HT-29 (cell line): ENCODE results near the gene ETFA. TPM values are rescaled to one million over a fixed set of nuclear protein-coding genes. Genes with fewer than 3 reads are reported as not detected.
"Not testable (repeated sequence)": the region's sequence is repeated elsewhere in the genome, so short reads cannot be mapped to it uniquely, and the experiment has no call there.

ENCODE experiments used
- DNase-seq: peaks from one replicate; pipeline ENCODE4 v3.0.0-alpha.2; 2015; ENCODE audit warnings: low spot score
- total RNA-seq: library from RNA; depleted of rRNA; stranded (reverse); fragments of >200 nt; shearing (Covaris generic); gene quantifications from 2 replicates; pipeline ENCODE4 v1.2.3, GENCODE V29; 2014

Gene ETFA
- total RNA-seq, 1 experiment from 2014 or later, result 157 TPM

DNA sequence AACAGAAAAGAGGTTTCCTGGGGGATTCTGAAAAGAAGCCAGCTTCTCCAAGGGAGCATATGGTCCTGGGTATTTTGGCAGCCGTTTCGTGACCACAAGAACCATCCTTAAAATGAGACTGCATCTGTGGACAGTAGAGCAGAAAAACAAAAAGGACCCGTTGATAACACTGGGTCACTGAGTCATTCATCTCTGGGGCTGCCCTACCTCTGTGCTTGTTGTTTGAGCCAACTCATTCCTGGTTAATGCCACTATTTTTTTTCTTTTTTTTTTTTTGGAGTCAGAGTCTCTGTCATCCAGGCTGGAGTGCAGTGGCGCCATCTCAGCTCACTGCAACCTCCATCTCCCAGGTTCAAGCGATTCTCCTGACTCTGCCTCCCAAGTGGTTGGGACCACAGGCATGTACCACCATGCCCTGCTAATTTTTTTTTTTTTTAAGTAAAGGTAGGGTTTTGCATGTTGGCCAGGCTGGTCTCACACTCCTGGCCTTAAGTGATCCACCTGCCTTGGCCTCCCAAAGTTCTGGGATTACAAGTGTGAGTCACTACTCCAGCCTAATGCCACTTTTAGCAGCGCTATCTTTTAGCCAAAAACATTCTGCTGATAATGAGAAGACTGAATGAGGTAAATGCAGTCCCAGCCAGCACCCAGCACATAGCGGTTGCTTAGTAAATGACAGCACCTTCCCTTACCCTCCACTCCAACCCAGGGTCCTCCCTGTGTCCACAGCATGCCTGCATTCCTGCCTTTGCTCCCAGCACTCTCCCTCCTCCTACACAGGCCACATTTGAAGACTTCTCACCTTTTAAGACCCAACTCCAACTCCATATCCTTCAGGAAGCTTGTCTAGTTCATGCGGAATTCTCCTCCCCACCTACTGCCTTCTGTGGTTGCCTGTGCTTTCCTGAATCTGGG, 16.2 kb upstream of the ETFA start:
- DNase-seq, result no peak

DNA sequence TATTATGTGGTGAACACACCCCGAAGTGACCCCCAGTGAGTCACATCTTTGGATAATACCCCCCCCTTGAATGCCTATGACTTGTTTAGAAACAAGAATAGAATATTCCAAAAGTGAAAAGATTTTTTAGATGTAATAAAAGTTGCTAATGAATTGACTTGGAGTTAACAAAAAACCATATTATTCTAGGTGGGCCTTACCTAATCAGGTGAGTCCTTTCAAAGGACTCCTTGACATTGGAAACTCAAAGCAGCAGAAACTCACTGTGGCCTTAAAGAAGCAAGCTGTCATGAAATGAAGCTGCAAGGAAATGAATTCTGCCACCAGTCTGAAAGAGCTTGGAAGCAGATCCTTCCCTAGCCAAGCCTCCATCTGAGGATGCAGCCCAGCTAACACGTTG, 14.4 kb upstream of the ETFA start:
- DNase-seq, result no peak

- no peak for DNase-seq
These were observed 12.8 kb upstream of the ETFA start for GRCh38 chr15:76324066-76324465.

- no peak for DNase-seq
These were observed 10.3 kb upstream of the ETFA start for GRCh38 chr15:76321602-76322001.

- no peak for DNase-seq
These were observed 9.9 kb upstream of the ETFA start for GRCh38 chr15:76321171-76321570.

DNA sequence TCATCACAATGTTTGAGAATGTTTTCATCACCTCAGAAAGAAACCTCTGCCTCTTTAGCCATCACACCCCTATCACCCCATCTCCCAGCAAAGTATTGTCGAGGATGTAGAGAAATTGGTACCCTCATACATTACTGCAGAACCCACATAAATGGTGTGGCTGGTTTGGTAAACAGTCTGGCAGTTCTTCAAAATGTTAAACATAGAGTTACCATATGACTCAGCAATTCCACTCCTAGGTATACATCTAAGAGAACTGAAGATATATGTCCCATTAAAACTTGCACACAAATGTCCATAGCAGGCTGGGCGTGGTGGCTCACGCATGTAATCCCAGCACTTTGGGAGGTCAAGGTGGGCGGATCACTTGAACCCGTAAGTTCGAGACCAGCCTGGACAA, 8.7 kb upstream of the ETFA start:
- DNase-seq, result no peak

- no peak for DNase-seq
These were observed 2.5 kb upstream of the ETFA start for GRCh38 chr15:76313731-76314130.

GRCh38 chr15:76313175-76313567, 1.9 kb upstream of the ETFA start:
- not testable (repeated sequence) for DNase-seq

- peak; percentile 73 for DNase-seq
These were observed 1.4 kb upstream of the ETFA start for GRCh38 chr15:76312540-76313174.

DNA sequence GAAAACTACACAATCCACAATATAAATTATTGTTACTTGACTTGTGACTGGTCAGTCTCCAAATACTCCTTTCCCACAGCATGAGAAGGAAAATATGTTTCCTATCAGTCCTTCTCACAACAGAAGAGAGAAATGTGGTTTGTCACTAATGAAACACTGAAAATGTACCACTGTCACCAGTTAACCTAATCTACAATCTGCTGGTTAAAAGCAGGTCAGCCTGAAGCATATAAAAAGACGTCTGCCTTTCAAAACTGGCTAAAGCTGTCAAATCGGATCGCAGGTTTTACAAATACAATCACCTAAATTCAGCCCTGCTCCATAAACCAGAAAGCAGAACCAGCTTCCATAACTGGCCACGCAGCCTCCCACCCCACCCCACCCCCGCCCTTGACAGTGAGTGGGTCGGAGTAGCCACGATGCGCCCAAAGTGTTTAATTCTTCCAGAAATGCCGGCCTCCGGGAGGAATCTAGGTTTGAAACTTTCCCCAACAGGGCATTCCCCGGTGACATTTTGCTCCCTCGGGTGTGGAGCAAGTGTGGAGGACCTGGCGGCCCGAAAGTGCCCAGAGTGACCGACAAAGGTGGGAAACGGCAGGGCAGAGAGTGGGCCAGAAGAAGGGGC, 682 bp downstream of the ETFA start:
- DNase-seq, result no peak

- DNase-seq, result no peak
These were observed 1.5 kb downstream of the ETFA start for GRCh38 chr15:76309601-76310330.

DNA sequence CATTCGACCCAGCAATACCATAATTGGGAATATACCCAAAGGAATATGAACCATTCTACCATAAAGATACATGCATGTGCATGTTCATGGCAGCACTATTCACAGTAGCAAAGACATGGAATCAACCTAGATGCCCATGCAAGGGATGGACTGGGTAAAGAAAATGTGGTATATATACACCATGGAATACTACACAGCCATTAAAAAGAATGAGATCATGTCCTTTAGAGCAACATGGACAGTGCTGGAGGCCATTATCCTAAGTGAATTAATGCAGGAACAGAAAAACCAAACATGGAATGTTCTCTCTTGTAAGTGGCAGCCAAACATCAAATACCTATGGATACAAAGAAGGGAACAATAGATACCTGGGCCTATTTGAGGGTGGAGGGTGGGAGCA, 7.4 kb downstream of the ETFA start:
- DNase-seq, result no peak

DNA sequence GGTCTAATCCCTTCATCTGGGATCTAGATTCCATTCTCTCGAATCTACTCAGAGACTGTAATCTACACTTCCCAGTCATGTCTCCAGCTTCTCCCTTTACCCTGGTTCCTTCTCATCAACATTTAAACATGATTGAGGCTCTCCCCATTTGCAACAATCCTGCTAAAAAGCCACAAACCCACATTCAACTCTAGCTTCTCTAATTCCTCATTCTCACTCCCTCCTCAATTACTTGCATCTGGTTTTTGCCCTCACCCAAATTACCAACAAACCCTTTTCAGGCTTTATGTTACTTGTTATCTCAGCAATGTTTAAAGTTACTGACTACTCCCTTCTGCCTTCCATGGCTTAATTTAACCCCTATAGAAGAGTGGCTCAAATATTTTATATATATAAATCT, 11.5 kb downstream of the ETFA start:
- no peak for DNase-seq

GRCh38 chr15:76298986-76299385, 12.3 kb downstream of the ETFA start:
- DNase-seq, result no peak

GRCh38 chr15:76297951-76298350, 13.3 kb downstream of the ETFA start:
- not testable (repeated sequence) for DNase-seq

DNA sequence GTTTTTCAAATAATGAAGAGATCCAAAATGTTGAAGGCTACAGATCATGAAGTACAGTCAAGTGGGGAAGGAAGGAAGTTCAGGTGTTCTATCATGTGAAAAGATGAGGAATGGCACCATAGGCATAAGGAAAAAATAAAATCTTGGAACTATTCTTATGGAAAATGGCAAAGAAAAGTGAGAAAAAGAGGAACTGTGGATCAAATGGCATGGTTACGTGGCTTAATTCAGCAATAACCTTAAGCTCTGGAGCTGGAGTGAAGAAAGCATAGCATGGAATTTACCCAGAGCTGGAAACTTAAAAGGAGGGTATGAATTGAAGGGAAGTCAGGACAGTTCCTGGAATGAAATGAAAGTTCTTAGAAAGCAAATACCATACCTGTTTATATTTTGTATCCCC, 14.4 kb downstream of the ETFA start:
- no peak for DNase-seq

DNA sequence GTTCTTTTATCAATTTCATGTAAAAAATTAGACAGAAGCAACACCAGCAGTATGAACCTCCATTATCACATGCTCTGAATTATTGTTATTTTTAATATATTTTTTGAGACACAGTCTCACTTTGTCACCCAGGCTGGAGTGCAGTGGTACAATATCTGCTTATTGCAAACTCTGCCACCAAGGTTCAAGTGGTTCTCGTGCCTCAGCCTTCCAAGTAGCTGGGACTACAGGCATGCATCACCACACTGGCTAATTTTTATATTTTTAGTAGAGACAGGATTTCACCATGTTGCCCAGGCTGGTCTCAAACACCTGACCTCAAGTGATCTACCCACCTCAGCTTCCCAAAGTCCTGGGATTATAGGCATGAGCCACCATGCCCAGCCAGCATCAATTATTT, 16.8 kb downstream of the ETFA start:
- not testable (repeated sequence) for DNase-seq

DNA sequence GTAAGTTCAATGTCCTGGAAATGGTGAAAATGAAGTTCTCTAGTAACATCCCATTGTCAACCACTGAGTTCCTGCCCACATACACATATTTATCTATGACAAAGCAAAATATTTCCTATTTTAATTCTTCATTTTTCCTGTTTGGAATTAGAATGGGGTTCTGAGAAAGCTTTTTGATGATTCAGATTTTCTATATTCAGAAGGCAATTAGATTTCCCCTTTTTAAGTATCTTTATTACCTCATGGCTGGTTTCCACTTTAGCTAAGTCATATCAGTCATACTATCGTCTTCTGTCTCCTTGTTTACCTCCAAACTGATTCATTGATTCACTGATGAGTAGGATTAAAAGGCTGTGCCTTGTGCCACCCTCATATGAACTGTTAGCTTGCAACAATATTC, 17.9 kb downstream of the ETFA start:
- no peak for DNase-seq

DNA sequence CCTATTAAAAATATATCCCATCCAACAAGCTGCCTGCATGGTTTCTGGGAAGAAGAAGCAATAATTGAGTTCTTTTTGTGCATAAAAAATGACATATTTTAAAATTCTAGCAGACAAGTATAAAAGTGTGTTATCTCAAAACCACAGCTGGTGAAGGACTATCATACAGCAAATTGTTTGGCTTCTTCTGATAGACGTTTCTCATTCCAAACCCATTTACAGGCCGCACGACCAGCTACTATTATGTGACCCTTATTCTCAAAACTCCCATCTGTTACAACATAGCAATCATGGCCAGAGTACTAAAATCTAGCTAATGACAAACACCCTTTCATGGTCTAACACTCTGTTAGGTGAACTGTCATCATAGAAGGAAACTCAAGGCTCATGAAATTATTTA, 21.7 kb downstream of the ETFA start:
- no peak for DNase-seq

- DNase-seq, result no peak
These were observed 24.9 kb downstream of the ETFA start for GRCh38 chr15:76286271-76286879.

DNA sequence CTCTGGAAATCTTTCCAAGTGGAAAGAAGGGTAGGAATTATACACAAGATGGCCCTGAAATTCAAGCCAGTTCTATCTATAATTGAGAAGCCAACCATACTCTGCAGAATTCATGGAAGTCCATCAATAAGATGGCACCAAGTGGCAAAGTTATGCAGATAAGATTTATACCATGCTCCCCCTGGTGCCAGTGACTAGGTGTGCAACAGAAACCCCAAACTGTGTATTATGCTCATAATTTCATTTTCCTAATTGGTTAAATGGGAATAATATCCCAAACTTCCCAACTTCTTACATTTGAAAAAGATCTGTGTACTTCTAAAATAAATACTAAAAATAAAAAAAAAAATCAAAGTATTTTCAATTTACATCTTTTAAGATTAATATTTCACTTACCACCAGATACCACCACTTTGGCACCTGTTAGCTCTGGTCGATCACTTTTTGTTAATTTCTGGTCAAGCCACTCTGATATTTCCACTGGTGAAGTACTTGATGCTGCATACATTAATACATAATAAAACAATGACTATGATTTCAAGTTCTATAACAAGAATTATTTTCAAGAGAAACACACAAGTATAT, 25.9 kb downstream of the ETFA start:
- peak; percentile 67 for DNase-seq
